ENCODE results near the gene IFITM1.
A peak's percentile ranks its signal among the peaks of the same experiment; 100 is the strongest.

IFITM1 gene

GRCh38 chr11:294780-295179, 19.1 kb upstream of the IFITM1 start:
- DNase-seq: peak; percentile 29

DNA sequence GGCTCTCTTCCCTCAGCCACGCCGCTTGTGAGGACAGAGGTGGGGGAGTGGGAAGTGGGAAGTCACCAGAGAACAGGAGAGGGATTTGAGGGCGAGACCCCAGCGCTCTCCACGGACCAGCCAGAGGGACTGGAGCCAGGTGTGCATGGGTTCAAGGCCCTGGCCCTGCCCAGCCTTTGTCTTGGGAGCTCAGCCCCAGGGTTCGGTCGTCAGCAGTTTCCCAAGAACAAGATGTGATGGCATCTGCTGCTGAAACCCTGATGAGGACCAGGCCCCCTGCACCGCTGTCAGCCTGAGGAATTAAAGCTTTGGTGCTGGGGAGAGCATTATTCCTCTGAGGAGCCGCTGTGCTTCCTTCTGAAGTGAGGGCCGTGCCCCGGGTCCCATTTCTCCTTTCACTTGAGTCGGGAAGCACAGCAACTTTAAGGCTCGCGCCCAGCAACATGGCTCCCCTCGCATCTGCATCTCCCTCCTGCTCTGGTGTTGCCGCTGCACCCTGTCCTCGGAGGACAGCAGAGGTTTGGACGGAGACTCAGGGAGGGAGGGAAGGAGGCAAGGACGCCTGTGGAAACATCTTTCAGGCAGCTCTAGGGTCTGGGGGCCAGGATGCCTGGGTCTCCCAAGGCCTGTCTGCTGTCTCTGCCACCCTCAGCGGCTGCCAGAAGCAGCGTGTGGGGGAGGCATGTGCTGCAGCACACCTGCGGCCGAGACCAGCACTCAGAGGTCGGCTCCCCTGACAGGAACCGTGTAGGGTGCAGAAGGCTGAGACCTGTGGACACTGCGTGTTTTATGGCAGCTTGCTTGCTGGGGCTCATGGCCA, 18.3 kb upstream of the IFITM1 start:
- DNase-seq: peak; percentile 35

GRCh38 chr11:296171-297050, 17.4 kb upstream of the IFITM1 start:
- DNase-seq: peak; percentile 51

DNA sequence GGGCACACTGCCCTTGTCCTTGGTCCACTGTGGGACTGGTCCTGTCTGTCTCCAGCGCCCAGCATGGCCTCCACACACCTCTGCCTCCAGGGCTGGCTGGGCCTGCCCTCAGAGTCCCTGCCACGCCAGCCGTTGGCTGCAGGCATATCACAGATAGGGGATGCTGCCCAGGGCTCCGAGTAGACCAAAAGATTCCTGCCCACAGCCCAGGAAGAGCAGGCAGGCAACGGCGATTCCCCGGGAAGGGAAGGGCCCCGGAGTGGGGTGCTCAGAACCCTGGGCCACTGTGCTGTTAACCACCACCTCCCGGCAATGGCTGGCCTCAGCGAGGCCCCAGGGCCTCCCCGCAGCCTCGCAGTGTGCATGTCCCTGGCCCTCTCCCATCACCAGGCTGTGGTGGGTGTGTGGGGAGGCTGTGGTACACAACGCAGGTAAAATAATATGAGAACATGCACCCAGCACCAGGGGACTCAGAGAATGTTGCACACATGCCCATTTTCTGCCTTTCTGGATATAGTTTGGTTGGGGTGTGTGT, 16.7 kb upstream of the IFITM1 start:
- no peak for DNase-seq

DNA sequence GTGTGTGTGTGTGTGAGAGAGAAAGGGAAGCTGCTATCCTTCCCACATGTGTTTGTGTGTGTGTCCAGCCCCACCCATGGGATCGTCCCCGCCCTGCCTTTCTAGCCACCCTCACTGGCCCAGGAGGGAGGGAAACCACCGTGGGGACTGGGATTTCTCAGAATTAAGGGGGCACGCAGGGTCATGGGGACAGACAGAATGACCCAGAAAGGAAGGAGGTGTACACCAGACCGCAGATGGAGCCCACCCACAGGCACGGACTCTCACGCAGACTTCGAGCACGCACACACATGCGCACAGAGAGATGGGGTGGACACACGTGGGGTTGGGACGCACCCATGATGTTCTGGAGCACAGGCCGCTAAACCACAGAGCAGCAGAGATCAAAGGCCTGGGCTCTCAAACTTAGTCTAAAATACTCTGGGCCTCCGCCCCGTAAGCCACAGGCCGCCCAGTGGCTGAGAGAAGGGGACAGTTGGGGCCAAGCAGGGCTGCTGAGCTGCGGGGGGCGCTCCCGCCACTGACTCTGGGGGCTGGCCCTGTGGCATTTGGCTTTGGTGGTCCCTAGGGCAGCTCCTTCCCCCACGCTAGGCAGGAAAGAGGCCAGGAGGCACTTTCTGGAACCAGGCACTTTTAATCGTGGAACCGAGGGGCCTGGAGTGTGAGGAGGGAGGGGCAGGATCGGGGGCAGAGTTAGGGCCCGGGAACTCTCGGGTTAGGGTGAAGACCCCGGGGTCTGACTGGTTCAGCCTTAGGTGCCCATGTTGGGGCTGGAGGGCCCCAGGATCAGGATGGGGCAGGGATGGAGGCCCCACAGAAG, 16.0 kb upstream of the IFITM1 start:
- peak; percentile 58 for DNase-seq

DNA sequence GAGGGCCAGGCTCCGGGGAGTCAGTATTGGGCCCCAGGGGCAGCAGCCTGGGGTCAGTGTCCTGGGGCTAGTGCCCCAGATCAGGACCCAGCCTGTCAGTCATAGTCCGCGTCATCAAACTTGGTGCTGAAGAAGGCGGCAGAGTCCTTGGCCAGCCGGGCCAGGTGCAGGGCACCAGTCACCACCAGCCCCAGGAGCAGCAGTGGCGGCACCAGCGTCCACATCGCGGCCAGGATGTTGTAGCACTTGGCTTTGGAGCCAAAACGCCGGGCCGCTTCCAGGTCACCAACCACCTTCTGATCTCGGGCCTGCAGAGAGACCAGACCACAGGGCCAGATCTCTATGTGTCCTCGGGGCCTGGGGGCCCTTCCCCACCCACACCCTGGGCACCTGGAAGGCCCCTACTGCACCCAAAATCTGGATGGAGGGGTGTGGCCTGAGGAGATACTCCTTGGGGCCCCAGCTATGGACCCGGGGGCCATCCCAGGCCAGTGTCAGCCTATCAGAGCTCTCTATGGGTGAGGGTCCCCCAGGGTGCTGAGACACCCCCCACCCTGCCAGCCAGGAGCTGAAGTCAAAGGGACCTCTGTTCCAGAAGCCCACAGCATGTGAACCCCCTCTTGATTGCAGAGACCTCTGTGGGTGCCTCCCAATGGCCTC, 15.3 kb upstream of the IFITM1 start:
- DNase-seq: peak; percentile 60

DNA sequence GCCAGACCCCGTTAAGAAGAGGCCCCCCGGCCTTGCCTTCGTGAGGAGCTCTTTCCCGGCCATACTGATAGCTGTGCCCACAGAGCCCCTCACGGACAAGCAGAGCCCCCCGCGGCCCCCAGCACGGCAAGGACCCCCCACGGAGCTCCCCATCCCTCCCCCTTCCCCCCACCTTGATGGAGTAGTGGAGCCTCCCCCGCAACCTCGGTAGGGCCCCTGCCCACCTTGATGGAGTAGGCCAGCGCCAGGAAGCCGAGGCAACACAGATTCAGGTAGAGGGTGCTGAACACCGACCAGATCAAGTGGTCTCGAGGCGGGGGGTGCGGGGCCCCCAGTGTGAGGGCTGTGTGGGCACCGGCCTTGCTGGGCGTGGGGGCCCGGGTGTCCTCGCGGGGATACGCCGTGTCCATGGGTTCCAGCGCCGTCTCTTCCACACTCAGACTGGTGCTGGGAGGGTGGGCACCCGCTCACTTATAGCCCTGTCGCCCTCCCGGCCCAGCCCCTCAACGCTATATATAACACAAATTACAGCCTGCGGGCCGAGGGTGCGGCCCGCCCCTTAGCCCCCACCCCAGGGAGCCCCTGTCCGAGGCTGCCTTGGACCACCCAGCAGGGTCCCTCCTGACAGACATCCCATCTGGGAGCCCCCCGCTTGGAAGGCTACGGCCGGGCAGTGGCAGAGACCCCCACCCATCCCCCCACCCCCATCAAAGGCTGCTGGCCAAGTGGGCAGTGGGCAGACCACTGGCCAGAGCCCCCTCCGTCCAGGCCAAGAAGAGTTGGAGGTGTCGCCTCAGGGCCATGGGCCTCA, 14.6 kb upstream of the IFITM1 start, which contains the start of gene IFITM5:
Gene IFITM5 (minus strand): TSS at position 446 of the 811 bp plus-strand sequence. CDS start 36 bp downstream, at position 410.
- DNase-seq: peak; percentile 51

GRCh38 chr11:299951-300735, 13.7 kb upstream of the IFITM1 start:
- peak; percentile 54 for DNase-seq

DNA sequence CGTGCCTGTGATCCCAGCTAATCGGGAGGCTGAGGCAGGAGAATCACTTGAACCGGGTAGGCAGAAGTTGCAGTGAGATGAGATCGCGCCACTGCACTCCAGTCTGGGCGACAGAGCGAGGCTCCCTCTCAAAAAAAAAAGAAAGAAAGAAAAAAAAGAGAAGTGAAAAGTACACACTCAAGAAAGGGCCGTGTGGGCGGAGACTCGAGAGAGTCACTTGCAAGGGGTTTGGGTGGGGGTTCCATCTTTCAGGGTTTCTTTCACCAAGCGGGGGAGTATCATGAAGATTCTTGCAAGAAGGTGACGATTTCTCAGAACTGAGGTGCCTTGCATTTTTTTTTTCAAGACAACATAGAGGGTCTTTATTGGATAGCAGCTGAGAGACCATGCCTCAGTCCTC, 10.5 kb upstream of the IFITM1 start:
- DNase-seq: no peak

GRCh38 chr11:304061-304506, 9.8 kb upstream of the IFITM1 start:
- DNase-seq: no peak

GRCh38 chr11:304915-305843, 8.7 kb upstream of the IFITM1 start:
- DNase-seq: peak; percentile 68

- no peak for DNase-seq
Observed at GRCh38 chr11:305844-306211, 8.0 kb upstream of the IFITM1 start.

DNA sequence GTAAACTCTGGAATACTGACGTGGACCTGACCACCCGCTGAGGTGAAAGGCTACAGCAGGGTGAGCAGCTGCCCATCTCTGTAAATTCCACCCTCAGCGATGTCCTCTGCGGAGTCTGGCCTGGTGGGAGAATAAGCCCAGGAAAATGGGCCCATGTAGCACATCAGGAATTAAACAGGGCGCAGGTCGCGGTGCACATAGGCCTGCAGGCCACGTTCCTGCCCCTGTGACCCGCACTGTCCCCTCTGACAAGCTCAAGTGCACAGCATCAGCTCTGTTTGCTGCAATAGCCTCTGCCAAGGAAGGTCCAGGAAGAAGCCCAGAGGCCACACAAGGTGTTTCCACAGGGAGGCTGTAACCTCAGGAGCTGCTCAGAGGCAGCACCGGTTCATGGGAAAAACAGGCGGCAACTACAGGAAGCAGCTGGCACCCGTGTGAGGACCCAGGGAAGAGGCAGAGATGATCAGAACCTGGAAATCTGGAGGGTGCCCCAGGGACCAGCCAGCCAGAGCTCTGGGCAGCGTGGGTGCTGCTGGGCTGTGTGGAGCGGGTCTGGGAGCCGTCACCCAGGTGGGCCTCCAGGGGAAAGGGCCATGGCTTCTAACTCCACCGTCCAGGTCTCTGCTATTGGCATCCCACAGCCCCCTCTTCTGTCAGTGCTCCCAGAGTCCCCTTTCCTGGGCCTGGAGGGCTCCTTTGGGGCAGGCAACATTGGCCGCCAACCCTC, 7.0 kb upstream of the IFITM1 start:
- no peak for DNase-seq

- DNase-seq: peak; percentile 64
Observed at GRCh38 chr11:307766-308708, 5.8 kb upstream of the IFITM1 start, which contains the start of gene IFITM2. TSS of gene IFITM2 (plus strand) at chr11:307816. CDS start at chr11:308193, 377 bp downstream.

DNA sequence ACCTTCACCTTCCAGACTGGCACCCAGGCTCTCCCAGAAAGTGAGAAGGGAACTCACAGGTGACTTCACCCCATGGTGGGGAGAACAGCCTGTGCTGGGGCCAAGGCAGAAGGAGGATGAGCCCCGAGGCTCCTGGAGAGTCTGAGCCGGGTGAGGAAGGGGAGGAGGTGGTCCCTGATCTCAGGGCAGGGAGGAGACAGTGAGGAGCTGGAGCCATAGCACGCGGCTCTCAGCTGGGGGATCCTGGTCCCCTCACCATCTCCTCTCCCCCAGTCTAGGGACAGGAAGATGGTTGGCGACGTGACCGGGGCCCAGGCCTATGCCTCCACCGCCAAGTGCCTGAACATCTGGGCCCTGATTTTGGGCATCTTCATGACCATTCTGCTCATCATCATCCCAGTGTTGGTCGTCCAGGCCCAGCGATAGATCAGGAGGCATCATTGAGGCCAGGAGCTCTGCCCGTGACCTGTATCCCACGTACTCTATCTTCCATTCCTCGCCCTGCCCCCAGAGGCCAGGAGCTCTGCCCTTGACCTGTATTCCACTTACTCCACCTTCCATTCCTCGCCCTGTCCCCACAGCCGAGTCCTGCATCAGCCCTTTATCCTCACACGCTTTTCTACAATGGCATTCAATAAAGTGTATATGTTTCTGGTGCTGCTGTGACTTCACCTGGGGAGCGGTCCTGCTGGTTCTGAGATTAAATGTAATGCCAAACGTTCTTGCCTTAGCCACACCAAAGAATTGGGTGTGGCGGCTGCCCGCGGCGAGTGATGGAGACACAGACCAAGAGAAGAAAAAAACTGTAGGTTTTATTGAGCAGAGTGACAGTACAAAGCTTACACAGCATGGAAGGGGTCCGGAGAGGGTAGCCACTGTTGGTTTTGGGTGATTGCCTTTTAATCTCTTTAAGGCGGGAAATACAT, 4.8 kb upstream of the IFITM1 start:
- DNase-seq: peak; percentile 61

Measured in activated T-cell treated with anti-CD3 and anti-CD28 coated beads, Interleukin-2, amount 50 U/mL, for 1 hour (primary cell).